ENCODE measurements around the gene KIAA0586.

Gene KIAA0586

GRCh38 chr14:58492044-58492443 lies 64.5 kb downstream of the KIAA0586 start:
- no peak for TF ChIP-seq ZC3H10 (CRISPR knock-in tag; IDR thresholded peaks at IDR 0.05)
- TF ChIP-seq TOX (CRISPR knock-in tag; IDR thresholded peaks at IDR 0.05; ENCODE audit: borderline replicate concordance): no peak
- no peak for TF ChIP-seq OSR1 (CRISPR knock-in tag; IDR thresholded peaks at IDR 0.05)
- no peak for TF ChIP-seq ESRRG (CRISPR knock-in tag; IDR thresholded peaks at IDR 0.05)
- no peak for TF ChIP-seq ZNF70 (CRISPR knock-in tag; IDR thresholded peaks at IDR 0.05)
- TF ChIP-seq CSRNP3 (CRISPR knock-in tag; IDR thresholded peaks at IDR 0.05): no peak
- TF ChIP-seq ARNTL (CRISPR knock-in tag; IDR thresholded peaks at IDR 0.05; ENCODE audit: borderline replicate concordance, low read depth): no peak
- no peak for TF ChIP-seq TSHZ2 (CRISPR knock-in tag; IDR thresholded peaks at IDR 0.05)
- no peak for TF ChIP-seq BACH2 (CRISPR knock-in tag; IDR thresholded peaks at IDR 0.05; ENCODE audit: borderline replicate concordance)
- no peak for TF ChIP-seq PATZ1 (CRISPR knock-in tag; IDR thresholded peaks at IDR 0.05; ENCODE audit: borderline replicate concordance)
- TF ChIP-seq ISL1 (CRISPR knock-in tag; IDR thresholded peaks at IDR 0.05): no peak
- no peak for TF ChIP-seq ZFP3 (CRISPR knock-in tag; IDR thresholded peaks at IDR 0.05)
- no peak for TF ChIP-seq ZNF8 (CRISPR knock-in tag; IDR thresholded peaks at IDR 0.05)
- no peak for TF ChIP-seq POU6F1 (CRISPR knock-in tag; IDR thresholded peaks at IDR 0.05; ENCODE audit: borderline replicate concordance, low read depth)
- TF ChIP-seq RARB (CRISPR knock-in tag; IDR thresholded peaks at IDR 0.05): no peak
- no peak for TF ChIP-seq ZNF565 (CRISPR knock-in tag; conservative IDR thresholded peaks at IDR 0.05; ENCODE audit: low read depth)
- TF ChIP-seq CSDC2 (CRISPR knock-in tag; IDR thresholded peaks at IDR 0.05): no peak
- no peak for TF ChIP-seq PPARA (CRISPR knock-in tag; IDR thresholded peaks at IDR 0.05; ENCODE audit: borderline replicate concordance)
- TF ChIP-seq GLIS3 (CRISPR knock-in tag; IDR thresholded peaks at IDR 0.05): no peak
- no peak for ATAC-seq

GRCh38 chr14:58501214-58501816 lies 73.8 kb downstream of the KIAA0586 start:
- peak; percentile 88 for ATAC-seq
- TF ChIP-seq POU6F1 (CRISPR knock-in tag; IDR thresholded peaks at IDR 0.05; ENCODE audit: borderline replicate concordance, low read depth): no peak
- TF ChIP-seq BACH2 (CRISPR knock-in tag; IDR thresholded peaks at IDR 0.05; ENCODE audit: borderline replicate concordance): no peak
- TF ChIP-seq SNAI2 (CRISPR knock-in tag; IDR thresholded peaks at IDR 0.05): no peak
- TF ChIP-seq ESRRG (CRISPR knock-in tag; IDR thresholded peaks at IDR 0.05): no peak
- TF ChIP-seq TCF4 (CRISPR knock-in tag; IDR thresholded peaks at IDR 0.05; ENCODE audit: borderline replicate concordance): no peak
- TF ChIP-seq PATZ1 (CRISPR knock-in tag; IDR thresholded peaks at IDR 0.05; ENCODE audit: borderline replicate concordance): no peak
- TF ChIP-seq CREB5 (CRISPR knock-in tag; IDR thresholded peaks at IDR 0.05; ENCODE audit: low read depth): no peak
- no peak for TF ChIP-seq ZC3H10 (CRISPR knock-in tag; IDR thresholded peaks at IDR 0.05)
- no peak for TF ChIP-seq ARNTL (CRISPR knock-in tag; IDR thresholded peaks at IDR 0.05; ENCODE audit: borderline replicate concordance, low read depth)
- TF ChIP-seq ZNF8 (CRISPR knock-in tag; IDR thresholded peaks at IDR 0.05): no peak
- TF ChIP-seq ZFP30 (CRISPR knock-in tag; IDR thresholded peaks at IDR 0.05): no peak
- no peak for TF ChIP-seq CSRNP3 (CRISPR knock-in tag; IDR thresholded peaks at IDR 0.05)
- TF ChIP-seq CSDC2 (CRISPR knock-in tag; IDR thresholded peaks at IDR 0.05): no peak
- no peak for TF ChIP-seq GLIS3 (CRISPR knock-in tag; IDR thresholded peaks at IDR 0.05)

Measured in SK-N-SH treated with all-trans-retinoic acid at 6 μM for 48 hours (cell line).